Astrocyte (in vitro differentiated cells and primary cell): ENCODE results near the gene PCDHGA7. TPM values are rescaled to one million over a fixed set of nuclear protein-coding genes. Genes with fewer than 3 reads are reported as not detected.

Source experiments
- DNase-seq: peaks from one replicate; pipeline ENCODE4 v3.0.0-alpha.2; 2010; ENCODE audit warnings: low read depth
- FAIRE-seq: peaks from 2 replicates; lab custom pipeline; 2011; peaks lifted over from hg19 to GRCh38; lab: Jason Lieb, UNC
- H2AFZ ChIP-seq: 2 replicates; pipeline ENCODE4 v1.6.0; 2012; ENCODE audit warnings: low read depth, low read length, inconsistent platforms
- H3K27ac ChIP-seq: 2 replicates; pipeline ENCODE4 v1.5.1; 2011; ENCODE audit warnings: low read depth, low read length, inconsistent platforms
- H3K27me3 ChIP-seq: 2 replicates; pipeline ENCODE4 v1.6.0; 2011; ENCODE audit warnings: low read length, inconsistent platforms; ENCODE audit not compliant: insufficient read depth
- H3K36me3 ChIP-seq: 2 replicates; pipeline ENCODE4 v1.5.1; 2011; ENCODE audit warnings: low read length, inconsistent platforms; ENCODE audit not compliant: insufficient read depth
- H3K4me1 ChIP-seq: 2 replicates; pipeline ENCODE4 v1.5.1; 2011; ENCODE audit warnings: low read length, inconsistent platforms; ENCODE audit not compliant: insufficient read depth
- H3K4me2 ChIP-seq: 2 replicates; pipeline ENCODE4 v1.6.0; 2012; ENCODE audit warnings: low read length, inconsistent platforms
- H3K4me3 ChIP-seq: 2 replicates; pipeline ENCODE4 v1.5.1; 2011; ENCODE audit warnings: low read depth, mild to moderate bottlenecking, low read length, inconsistent platforms; ENCODE audit not compliant: insufficient read depth
- H3K79me2 ChIP-seq: 2 replicates; pipeline ENCODE4 v1.6.0; 2012; ENCODE audit warnings: mild to moderate bottlenecking, low read length, inconsistent platforms; ENCODE audit not compliant: insufficient read depth
- H3K9ac ChIP-seq: 2 replicates; pipeline ENCODE4 v1.6.0; 2012; ENCODE audit warnings: mild to moderate bottlenecking, low read length, inconsistent platforms
- H3K9me3 ChIP-seq: 2 replicates; pipeline ENCODE4 v1.5.1; 2012; ENCODE audit warnings: low read depth, mild to moderate bottlenecking, low read length, inconsistent platforms; ENCODE audit not compliant: insufficient read depth
- H4K20me1 ChIP-seq: 2 replicates; pipeline ENCODE4 v1.6.0; 2012; ENCODE audit warnings: low read length, inconsistent platforms; ENCODE audit not compliant: insufficient read depth
- H3K27ac Mint-ChIP-seq: one replicate; pipeline ENCODE4 v1.8.0; 2021; ENCODE audit warnings: mild to moderate bottlenecking, mixed read lengths; ENCODE audit not compliant: unreplicated experiment
- H3K27me3 Mint-ChIP-seq: one replicate; pipeline ENCODE4 v1.8.0; 2021; ENCODE audit warnings: low read depth, mixed read lengths; ENCODE audit not compliant: unreplicated experiment
- H3K36me3 Mint-ChIP-seq: one replicate; pipeline ENCODE4 v1.8.0; 2021; ENCODE audit warnings: low read depth, mixed read lengths; ENCODE audit not compliant: unreplicated experiment
- H3K4me1 Mint-ChIP-seq: one replicate; pipeline ENCODE4 v1.8.0; 2021; ENCODE audit warnings: low read depth, mixed read lengths; ENCODE audit not compliant: unreplicated experiment
- H3K4me3 Mint-ChIP-seq: one replicate; pipeline ENCODE4 v1.8.0; 2021; ENCODE audit warnings: mild to moderate bottlenecking, moderate library complexity, mixed read lengths; ENCODE audit not compliant: unreplicated experiment
- H3K9me3 Mint-ChIP-seq: one replicate; pipeline ENCODE4 v1.8.0; 2021; ENCODE audit warnings: mild to moderate bottlenecking, mixed read lengths; ENCODE audit not compliant: unreplicated experiment
- EZH2 ChIP-seq: IDR thresholded peaks from 2 replicates; pipeline ENCODE4 v1.6.1; 2012; ENCODE audit warnings: mild to moderate bottlenecking, low read length, inconsistent platforms; ENCODE audit not compliant: insufficient read depth
- total RNA-seq: library from RNA; stranded (reverse); gene quantifications from 2 replicates; pipeline ENCODE4 v1.2.1, GENCODE V29; 2021
- TF ChIP-seq, protein P1 (sequence below): IDR thresholded peaks from 2 replicates; pipeline ENCODE4 v1.5.1; 2011; ENCODE audit warnings: low read depth, mild to moderate bottlenecking, inconsistent platforms, low read length, moderate library complexity; ENCODE audit not compliant: insufficient read depth

The PCDHGA7 gene
- total RNA-seq, 1 donor from 2014 or later: 0.57 TPM

DNA sequence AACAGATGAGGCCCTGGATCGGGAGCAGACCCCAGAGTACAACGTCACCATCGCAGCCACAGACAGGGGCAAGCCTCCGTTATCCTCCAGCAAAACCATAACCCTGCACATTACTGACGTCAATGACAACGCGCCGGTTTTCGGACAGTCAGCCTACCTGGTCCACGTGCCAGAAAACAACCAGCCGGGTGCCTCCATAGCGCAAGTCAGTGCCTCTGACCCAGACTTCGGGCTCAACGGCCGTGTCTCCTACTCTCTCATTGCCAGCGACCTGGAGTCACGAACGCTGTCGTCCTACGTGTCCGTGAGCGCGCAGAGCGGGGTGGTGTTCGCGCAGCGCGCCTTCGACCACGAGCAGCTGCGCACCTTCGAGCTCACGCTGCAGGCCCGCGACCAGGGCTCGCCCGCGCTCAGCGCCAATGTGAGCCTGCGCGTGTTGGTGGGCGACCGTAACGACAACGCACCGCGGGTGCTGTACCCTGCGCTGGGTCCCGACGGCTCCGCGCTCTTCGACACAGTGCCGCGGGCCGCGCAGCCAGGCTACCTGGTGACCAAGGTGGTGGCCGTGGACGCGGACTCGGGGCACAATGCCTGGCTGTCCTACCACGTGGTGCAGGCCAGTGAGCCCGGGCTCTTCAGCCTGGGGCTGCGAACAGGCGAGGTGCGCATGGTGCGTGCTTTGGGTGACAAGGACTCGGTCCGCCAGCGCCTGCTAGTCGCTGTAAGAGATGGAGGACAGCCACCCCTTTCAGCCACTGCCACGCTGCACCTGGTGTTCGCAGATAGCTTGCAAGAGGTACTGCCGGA, 36.7 kb downstream of the PCDHGA7 start:
- no peaks in the 10 kb centered on the region for H3K27me3 ChIP-seq
- H2AFZ ChIP-seq: no peak overlapping the region
- H4K20me1 ChIP-seq: no peaks in the 10 kb centered on the region
- no peak overlapping the region for H3K4me3 ChIP-seq
- peaks cover 51% of the 10 kb centered on the region for H3K9me3 ChIP-seq
- Mint-ChIP-seq H3K36me3 (peaks cover 58% of the 10 kb centered on the region), H3K27ac (peak overlapping the region; percentile 20), H3K4me3 (no peak overlapping the region), H3K9me3 (peaks cover 43% of the 10 kb centered on the region), H3K4me1 (peaks cover 10% of the 10 kb centered on the region), H3K27me3 (no peaks in the 10 kb centered on the region)
- no peak overlapping the region for H3K4me2 ChIP-seq
- no peaks in the 10 kb centered on the region for H3K36me3 ChIP-seq
- no peak for TF ChIP-seq EZH2
- TF ChIP-seq, protein P1, sequence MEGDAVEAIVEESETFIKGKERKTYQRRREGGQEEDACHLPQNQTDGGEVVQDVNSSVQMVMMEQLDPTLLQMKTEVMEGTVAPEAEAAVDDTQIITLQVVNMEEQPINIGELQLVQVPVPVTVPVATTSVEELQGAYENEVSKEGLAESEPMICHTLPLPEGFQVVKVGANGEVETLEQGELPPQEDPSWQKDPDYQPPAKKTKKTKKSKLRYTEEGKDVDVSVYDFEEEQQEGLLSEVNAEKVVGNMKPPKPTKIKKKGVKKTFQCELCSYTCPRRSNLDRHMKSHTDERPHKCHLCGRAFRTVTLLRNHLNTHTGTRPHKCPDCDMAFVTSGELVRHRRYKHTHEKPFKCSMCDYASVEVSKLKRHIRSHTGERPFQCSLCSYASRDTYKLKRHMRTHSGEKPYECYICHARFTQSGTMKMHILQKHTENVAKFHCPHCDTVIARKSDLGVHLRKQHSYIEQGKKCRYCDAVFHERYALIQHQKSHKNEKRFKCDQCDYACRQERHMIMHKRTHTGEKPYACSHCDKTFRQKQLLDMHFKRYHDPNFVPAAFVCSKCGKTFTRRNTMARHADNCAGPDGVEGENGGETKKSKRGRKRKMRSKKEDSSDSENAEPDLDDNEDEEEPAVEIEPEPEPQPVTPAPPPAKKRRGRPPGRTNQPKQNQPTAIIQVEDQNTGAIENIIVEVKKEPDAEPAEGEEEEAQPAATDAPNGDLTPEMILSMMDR: no peak
- FAIRE-seq (no peak), DNase-seq (no peak)
- H3K79me2 ChIP-seq: peaks cover 8% of the 10 kb centered on the region
- no peak overlapping the region for H3K27ac ChIP-seq
- no peak overlapping the region for H3K9ac ChIP-seq
- no peaks in the 10 kb centered on the region for H3K4me1 ChIP-seq

DNA sequence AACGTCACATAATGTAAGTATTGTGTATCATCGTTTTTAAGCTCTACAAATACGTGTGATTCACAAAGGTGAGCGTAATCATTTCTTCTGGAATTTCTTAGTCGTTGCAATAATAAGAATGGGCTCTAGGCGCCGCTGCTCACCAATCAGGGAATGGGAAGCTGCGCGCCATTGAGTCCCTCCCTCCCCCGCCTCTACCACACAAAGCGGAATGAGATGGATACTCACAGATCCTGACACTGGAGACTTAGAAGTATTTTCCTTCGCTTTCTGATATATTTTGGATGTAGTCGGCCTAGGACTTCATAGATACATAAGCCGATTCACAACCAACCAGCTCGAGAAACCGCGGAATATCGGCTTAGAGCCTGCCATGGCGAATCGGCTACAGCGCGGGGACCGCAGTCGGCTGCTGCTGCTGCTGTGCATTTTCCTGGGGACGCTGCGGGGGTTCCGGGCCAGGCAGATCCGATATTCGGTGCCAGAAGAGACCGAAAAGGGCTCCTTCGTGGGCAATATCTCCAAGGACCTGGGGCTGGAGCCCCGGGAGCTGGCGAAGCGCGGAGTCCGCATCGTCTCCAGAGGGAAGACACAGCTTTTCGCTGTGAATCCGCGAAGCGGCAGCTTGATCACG, 38.4 kb downstream of the PCDHGA7 start, which contains the start of gene PCDHGA11:
TSS of gene PCDHGA11 (plus strand) at position 197 of the 634 bp plus-strand sequence. CDS start at position 374, 177 bp downstream.
- Mint-ChIP-seq H3K27ac (peak within 1 kb of the TSS; percentile 1), H3K36me3 (peaks cover 56% of the 10 kb centered on the region), H3K27me3 (no peaks in the 10 kb centered on the region), H3K4me3 (peak within 1 kb of the TSS; percentile 78), H3K4me1 (peaks cover 10% of the 10 kb centered on the region), H3K9me3 (peaks cover 39% of the 10 kb centered on the region)
- Histone ChIP-seq H3K79me2 (peaks cover 8% of the 10 kb centered on the region), H3K36me3 (no peaks in the 10 kb centered on the region), H3K9ac (peak within 1 kb of the TSS; percentile 71), H3K9me3 (peaks cover 51% of the 10 kb centered on the region), H2AFZ (peak within 1 kb of the TSS; percentile 43), H4K20me1 (no peaks in the 10 kb centered on the region), H3K27me3 (no peaks in the 10 kb centered on the region), H3K27ac (peak within 1 kb of the TSS; percentile 34), H3K4me1 (no peaks in the 10 kb centered on the region), H3K4me3 (peak within 1 kb of the TSS; percentile 56), H3K4me2 (peak within 1 kb of the TSS; percentile 80)
- TF ChIP-seq, protein P1: peak; percentile 61
- no peak for TF ChIP-seq EZH2
- DNase-seq (peak; percentile 38), FAIRE-seq (no peak)
